Measurements from ENCODE around the gene LEKR1.

DNA sequence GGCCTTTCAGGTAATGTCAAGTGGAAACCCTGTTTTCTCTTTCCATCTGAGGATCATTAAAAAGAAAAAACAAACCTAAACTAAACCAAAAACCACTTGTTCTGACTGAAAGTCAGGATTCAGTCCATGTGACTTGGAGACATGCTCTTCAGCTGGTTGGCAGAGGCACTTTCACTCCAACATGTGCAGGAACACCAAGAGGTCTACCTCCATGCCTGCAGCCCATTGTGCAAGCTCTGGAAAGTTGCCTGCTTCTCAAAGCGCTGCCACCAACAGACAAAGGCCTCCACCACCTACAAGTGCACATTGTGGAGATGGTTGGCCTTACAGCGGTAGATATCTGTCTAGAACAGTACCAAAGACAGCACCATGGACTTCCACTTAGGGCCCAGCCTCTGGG is 161.8 kb downstream of the LEKR1 start:
- TF ChIP-seq CTCF (IDR thresholded peaks at IDR 0.05) (no peak), POLR2A (IDR thresholded peaks at IDR 0.05) (no peak)
